Mesothelial cell of epicardium (in vitro differentiated cells): ENCODE data around the gene PSMG1. TPM values are rescaled to one million over a fixed set of nuclear protein-coding genes. Genes with fewer than 3 reads are reported as not detected.
A peak's percentile ranks its signal among the peaks of the same experiment; 100 is the strongest.

Experiments
- DNase-seq, 2 experiments: peaks; one replicate each; pipeline ENCODE4 v3.0.0; 2021; ENCODE audit warnings: low spot score in 2 of 2; ENCODE audit not compliant: unreplicated experiment in 2 of 2
- H3K27ac Mint-ChIP-seq: 2 replicates; pipeline ENCODE4 v1.8.0; 2021; ENCODE audit warnings: mixed read lengths
- H3K27me3 Mint-ChIP-seq: 2 replicates; pipeline ENCODE4 v1.8.0; 2021; ENCODE audit warnings: low read depth, mixed read lengths
- H3K36me3 Mint-ChIP-seq: 2 replicates; pipeline ENCODE4 v1.8.0; 2021; ENCODE audit warnings: mixed read lengths
- H3K4me1 Mint-ChIP-seq: 2 replicates; pipeline ENCODE4 v1.8.0; 2021; ENCODE audit warnings: mixed read lengths
- H3K4me3 Mint-ChIP-seq: 2 replicates; pipeline ENCODE4 v1.8.0; 2021; ENCODE audit warnings: mild to moderate bottlenecking, moderate library complexity, mixed read lengths
- H3K9me3 Mint-ChIP-seq: 2 replicates; pipeline ENCODE4 v1.8.0; 2021; ENCODE audit warnings: mixed read lengths
- CTCF ChIP-seq: fragments of 200-600 bp; sonication (generic); IDR thresholded peaks from one replicate; pipeline ENCODE4 v1.5.0; 2021; ENCODE audit warnings: antibody characterized with exemption; ENCODE audit not compliant: unreplicated experiment
- total RNA-seq: library from RNA; stranded (reverse); gene quantifications from 3 replicates; pipeline ENCODE4 v1.2.1, GENCODE V29; 2021

PSMG1 gene
- total RNA-seq, 1 donor from 2014 or later: 34.5 TPM

- no peaks in the 10 kb centered on the region for H3K9me3 Mint-ChIP-seq
- TF ChIP-seq CTCF: no peak
- DNase-seq: no peak
- no peaks in the 10 kb centered on the region for H3K27me3 Mint-ChIP-seq
- H3K4me1 Mint-ChIP-seq: peaks cover 37% of the 10 kb centered on the region
- H3K4me3 Mint-ChIP-seq: no peak overlapping the region
- peak overlapping the region; percentile 57 for H3K27ac Mint-ChIP-seq
- H3K36me3 Mint-ChIP-seq: no peaks in the 10 kb centered on the region
These were observed 3.4 kb upstream of the PSMG1 start for GRCh38 chr21:39186676-39187075.

DNA sequence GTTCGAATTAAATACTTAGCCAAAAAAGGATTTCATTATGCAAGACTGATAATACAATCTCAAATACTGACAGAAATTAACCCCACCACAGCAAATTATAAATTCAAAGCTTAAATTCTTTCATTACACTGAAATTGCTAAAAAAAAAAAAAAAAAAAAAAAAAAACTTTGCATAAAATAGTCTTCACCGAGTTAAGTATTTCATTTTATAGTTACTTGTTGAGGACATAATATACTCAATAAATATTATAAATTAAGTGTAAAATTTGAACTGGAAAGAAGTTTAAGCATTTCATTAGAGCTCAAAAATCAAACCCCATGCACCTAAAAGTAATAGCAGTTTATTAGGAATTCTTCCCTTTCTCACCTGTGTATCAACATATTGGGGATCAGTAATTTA lies 1.9 kb upstream of the PSMG1 start:
- Mint-ChIP-seq H3K27ac (peak overlapping the region; percentile 15), H3K36me3 (peaks cover 4% of the 10 kb centered on the region), H3K27me3 (no peaks in the 10 kb centered on the region), H3K4me1 (peaks cover 38% of the 10 kb centered on the region), H3K9me3 (no peaks in the 10 kb centered on the region), H3K4me3 (peak overlapping the region; percentile 15)
- DNase-seq: no peak
- no peak for TF ChIP-seq CTCF

GRCh38 chr21:39184050-39184980 lies 1.1 kb upstream of the PSMG1 start:
- H3K4me1 Mint-ChIP-seq: peaks cover 38% of the 10 kb centered on the region
- H3K36me3 Mint-ChIP-seq: peaks cover 10% of the 10 kb centered on the region
- peak overlapping the region; percentile 97 for H3K4me3 Mint-ChIP-seq
- DNase-seq: no peak
- no peaks in the 10 kb centered on the region for H3K9me3 Mint-ChIP-seq
- H3K27ac Mint-ChIP-seq: peak overlapping the region; percentile 95
- TF ChIP-seq CTCF: no peak
- H3K27me3 Mint-ChIP-seq: no peaks in the 10 kb centered on the region

DNA sequence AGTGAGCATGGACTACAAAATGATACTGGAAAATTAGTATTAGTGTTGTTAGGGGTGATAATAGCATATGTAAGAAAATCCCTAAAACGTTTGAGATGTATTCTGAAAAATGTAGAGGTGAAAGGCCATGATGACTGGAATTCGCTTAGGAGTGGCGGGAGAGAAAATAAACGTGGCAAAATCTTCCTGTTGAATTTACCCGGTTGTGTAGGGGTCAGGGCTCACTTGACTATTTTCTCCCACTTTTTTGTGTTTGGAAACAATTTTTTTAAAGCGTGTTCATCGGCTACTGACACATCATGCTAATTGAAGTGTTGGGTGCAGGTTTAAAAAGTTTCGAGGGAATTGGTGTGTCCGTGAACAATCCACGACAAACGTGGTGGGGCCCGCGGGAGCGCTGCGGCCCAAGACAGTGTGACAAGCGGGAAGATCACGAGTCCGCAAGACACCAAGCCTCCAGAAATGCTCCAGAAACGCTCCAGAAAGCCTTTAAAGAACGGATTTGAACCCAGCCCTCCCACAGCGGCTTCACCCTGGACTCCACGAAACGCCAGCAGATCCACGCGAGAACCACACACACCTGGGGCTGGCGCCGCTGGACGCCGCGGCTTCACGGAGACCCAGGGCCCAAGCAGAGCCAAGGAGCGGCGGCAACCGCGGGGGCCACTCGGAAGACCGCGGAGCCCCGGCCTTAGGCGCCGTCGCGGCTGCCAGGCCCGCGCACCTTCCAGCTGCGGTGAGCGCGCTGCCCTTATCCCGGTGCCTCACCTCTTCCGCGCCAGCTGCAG lies 573 bp downstream of the PSMG1 start:
- Mint-ChIP-seq H3K9me3 (no peaks in the 10 kb centered on the region), H3K36me3 (peaks cover 19% of the 10 kb centered on the region), H3K27me3 (no peaks in the 10 kb centered on the region), H3K4me3 (peak overlapping the region; percentile 97), H3K4me1 (peaks cover 38% of the 10 kb centered on the region), H3K27ac (peak overlapping the region; percentile 93)
- TF ChIP-seq CTCF: no peak
- DNase-seq: no peak

DNA sequence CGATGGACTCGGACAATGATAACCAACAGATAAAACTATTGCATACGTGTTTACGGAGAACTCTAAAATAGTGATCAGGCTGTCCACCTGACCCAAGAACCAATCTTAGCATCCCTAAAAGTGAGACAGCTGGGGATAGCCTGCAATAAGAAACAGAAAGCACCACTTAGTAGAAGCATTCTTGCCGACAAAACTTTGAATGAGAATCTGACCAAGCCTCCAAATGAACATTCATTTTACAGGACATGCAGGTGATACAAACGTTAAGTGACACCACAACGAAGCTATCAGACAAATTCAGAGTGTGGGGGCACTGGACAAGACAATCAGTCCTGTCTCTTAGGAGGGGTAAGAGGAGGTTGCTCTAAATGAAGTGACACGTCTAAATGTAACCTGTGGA lies 1.2 kb downstream of the PSMG1 start:
- peak overlapping the region; percentile 92 for H3K27ac Mint-ChIP-seq
- no peak for DNase-seq
- H3K4me3 Mint-ChIP-seq: peak overlapping the region; percentile 97
- no peaks in the 10 kb centered on the region for H3K27me3 Mint-ChIP-seq
- no peak for TF ChIP-seq CTCF
- no peaks in the 10 kb centered on the region for H3K9me3 Mint-ChIP-seq
- peaks cover 19% of the 10 kb centered on the region for H3K36me3 Mint-ChIP-seq
- H3K4me1 Mint-ChIP-seq: peaks cover 35% of the 10 kb centered on the region
